HepG2 (cell line): ENCODE data around the gene LIMD2. TPM values are rescaled to one million over a fixed set of nuclear protein-coding genes. Genes with fewer than 3 reads are reported as not detected.

Experiments used
- ATAC-seq: fragments of 200-7000 bp; cut with Tn5 transposase; 3 replicates; pipeline ENCODE4 v1.9.1; 2020; ENCODE audit warnings: mild to moderate bottlenecking, moderate library complexity
- BruUV-seq: library from RNA; stranded (reverse); fragments of 400-500 nt; replicated peaks from 2 replicates; lab custom pipeline; 2021; lab: Mats Ljungman, UMichigan
- CTCF ChIA-PET: fragments of 300-600 bp; formaldehyde crosslinking; extraction: SDS; loops from one replicate; lab custom pipeline; 2021; ENCODE audit warnings: low total read pairs, inconsistent platforms, low intra/inter-chr PET ratio; lab: Yijun Ruan, JAX
- POLR2A ChIA-PET: fragments of 350-600 bp; sonication (Branson Sonifier 250); formaldehyde crosslinking; loops from one replicate; lab custom pipeline; 2020; ENCODE audit warnings: antibody characterized with exemption, inconsistent platforms; lab: Yijun Ruan, JAX
- DNase-seq: peaks from one replicate; pipeline ENCODE4 v3.0.0-alpha.2; 2015; ENCODE audit warnings: low spot score
- FAIRE-seq: peaks from 3 replicates; lab custom pipeline; 2011; peaks lifted over from hg19 to GRCh38; lab: Jason Lieb, UNC
- H2AFZ ChIP-seq: one replicate; pipeline ENCODE4 v1.6.1; 2011; ENCODE audit warnings: low read length, inconsistent platforms
- H3K27ac ChIP-seq: fragments of 300-600 bp; 3 replicates; pipeline ENCODE4 v1.8.0; 2011; ENCODE audit warnings: mixed run types, mild to moderate bottlenecking, mixed read lengths, low read length, inconsistent platforms; ENCODE audit not compliant: insufficient read depth; ENCODE audit errors: extremely low read length
- H3K27me3 ChIP-seq, 2 experiments: fragments of 200-600 bp in 1 of 2; 2 replicates in 1 of 2; 3 replicates in 1 of 2; pipeline versions ENCODE4 v1.6.0 to v1.8.0; 2011; ENCODE audit warnings: low read length in 2 of 2, mild to moderate bottlenecking in 2 of 2, moderate library complexity in 2 of 2, inconsistent platforms in 1 of 2; ENCODE audit not compliant: insufficient read depth in 2 of 2, control insufficient read depth in 1 of 2
- H3K36me3 ChIP-seq, 2 experiments: fragments of 200-600 bp in 1 of 2; replicated peaks in 1 of 2; 2 replicates in 1 of 2; 3 replicates in 1 of 2; pipeline versions ENCODE4 v1.5.1 to v1.8.0; 2011; ENCODE audit warnings: low read length in 2 of 2, inconsistent platforms in 1 of 2; ENCODE audit not compliant: insufficient read depth in 2 of 2, control insufficient read depth in 1 of 2
- H3K4me1 ChIP-seq: 2 replicates; pipeline ENCODE4 v1.5.1; 2012; ENCODE audit warnings: low read length, inconsistent platforms; ENCODE audit not compliant: insufficient read depth
- H3K4me2 ChIP-seq: 2 replicates; pipeline ENCODE4 v1.6.0; 2011; ENCODE audit warnings: low read depth, low read length, inconsistent platforms
- H3K4me3 ChIP-seq, 3 experiments: fragments of 200-600 bp in 1 of 3; sonication (generic), shearing (Covaris generic) in 1 of 3; replicated peaks in 1 of 3; 2 replicates each; pipeline ENCODE4 v1.5.1; 2011 to 2016; ENCODE audit warnings: low read length in 3 of 3, inconsistent platforms in 2 of 3, low read depth in 2 of 3, mild to moderate bottlenecking in 2 of 3, control low read depth in 1 of 3, mixed read lengths in 1 of 3; ENCODE audit not compliant: insufficient read depth in 1 of 3
- H3K79me2 ChIP-seq: one replicate; pipeline ENCODE4 v1.6.1; 2011; ENCODE audit warnings: low read length, inconsistent platforms; ENCODE audit not compliant: insufficient read depth
- H3K9ac ChIP-seq: 2 replicates; pipeline ENCODE4 v1.6.0; 2011; ENCODE audit warnings: mild to moderate bottlenecking, low read depth, low read length, inconsistent platforms; ENCODE audit not compliant: insufficient read depth
- H3K9me3 ChIP-seq: 2 replicates; pipeline ENCODE4 v1.5.1; 2012; ENCODE audit warnings: mild to moderate bottlenecking, low read length
- H4K20me1 ChIP-seq: 2 replicates; pipeline ENCODE4 v1.6.0; 2011; ENCODE audit warnings: inconsistent platforms, mild to moderate bottlenecking, low read length, moderate library complexity; ENCODE audit not compliant: insufficient read depth
- FOXA1 ChIP-seq, 2 experiments: fragments of 450-650 bp in 1 of 2; sonication (generic) in 1 of 2; formaldehyde crosslinking in 1 of 2; IDR thresholded peaks; 2 replicates each; pipeline versions ENCODE4 v1.4.0 to v1.6.1; 2016 to 2020; ENCODE audit warnings: missing genetic modification reagents in 1 of 2
- IKZF4 ChIP-seq: sonication (generic); formaldehyde crosslinking; IDR thresholded peaks from 2 replicates; pipeline ENCODE4 v1.5.1; 2020; ENCODE audit warnings: borderline replicate concordance, mild to moderate bottlenecking, low read depth, missing genetic modification reagents; ENCODE audit errors: not compliant biosample characterization
- MXI1 ChIP-seq: IDR thresholded peaks from 3 replicates; pipeline ENCODE4 v1.6.1; 2012; ENCODE audit warnings: low read depth, low read length, inconsistent platforms, borderline replicate concordance
- NR2F6 ChIP-seq, 2 experiments: IDR thresholded peaks; 2 replicates each; pipeline ENCODE4 v1.6.1; 2016; ENCODE audit warnings: antibody characterized with exemption in 1 of 2, mild to moderate bottlenecking in 1 of 2
- PAF1 ChIP-seq: IDR thresholded peaks from 2 replicates; pipeline ENCODE4 v1.6.1; 2016; ENCODE audit warnings: missing genetic modification reagents, missing compliant biosample characterization
- XBP1 ChIP-seq: sonication (generic); formaldehyde crosslinking; IDR thresholded peaks from 2 replicates; pipeline ENCODE4 v1.5.0; 2020; ENCODE audit warnings: missing genetic modification reagents
- ZHX1 ChIP-seq: sonication (generic); formaldehyde crosslinking; IDR thresholded peaks from 2 replicates; pipeline ENCODE4 v1.8.1; 2022; ENCODE audit warnings: low read depth, mild to moderate bottlenecking, missing genetic modification reagents
- ZKSCAN1 ChIP-seq: fragments of 150-350 bp; IDR thresholded peaks from 2 replicates; pipeline ENCODE4 v1.6.1; 2014; ENCODE audit warnings: low read length
- ZNF121 ChIP-seq: sonication (generic); formaldehyde crosslinking; IDR thresholded peaks from 2 replicates; pipeline ENCODE4 v1.5.0; 2020; ENCODE audit warnings: mild to moderate bottlenecking, missing genetic modification reagents
- ZNF432 ChIP-seq: sonication (generic); formaldehyde crosslinking; IDR thresholded peaks from 2 replicates; pipeline ENCODE4 v1.5.0; 2020; ENCODE audit warnings: missing genetic modification reagents, mild to moderate bottlenecking, borderline replicate concordance
- ZNF547 ChIP-seq: sonication (generic); formaldehyde crosslinking; IDR thresholded peaks from 2 replicates; pipeline ENCODE4 v1.5.1; 2020; ENCODE audit warnings: mild to moderate bottlenecking, missing genetic modification reagents
- ZNF709 ChIP-seq: sonication (generic); formaldehyde crosslinking; IDR thresholded peaks from 2 replicates; pipeline ENCODE4 v1.5.0; 2020; ENCODE audit warnings: mild to moderate bottlenecking, missing genetic modification reagents
- ZNF781 ChIP-seq: sonication (generic); formaldehyde crosslinking; IDR thresholded peaks from 2 replicates; pipeline ENCODE4 v1.5.1; 2020; ENCODE audit warnings: borderline replicate concordance, mild to moderate bottlenecking, missing genetic modification reagents; ENCODE audit errors: not compliant biosample characterization
- WGBS: methylation state at CpG from one replicate; pipeline ENCODE4 v1.1.6; 2017; ENCODE audit warnings: low lambda C conversion rate; 5-methylcytosine and 5-hydroxymethylcytosine counted together
- in situ Hi-C: cut with HindIII; loops from 2 replicates; pipeline ENCODE4 v1.10.0; 2017; ENCODE audit warnings: low pct_unique_long_range_greater_than_20kb; ENCODE audit not compliant: extremely low pct_ligation_motif_present
- intact Hi-C: fragments of 100-400 bp; cut with micrococcal nuclease; formaldehyde crosslinking; loops from one replicate; pipeline ENCODE4 v1.10.0; 2022; ENCODE audit not compliant: unreplicated experiment
- polyA plus RNA-seq, 8 experiments: library from polyadenylated mRNA; depleted of rRNA in 3 of 8; stranded (reverse) in 7 of 8; unstranded in 1 of 8; fragments of >200 nt; fragmentation: Illumina TruSeq in 4 of 8; extraction: Trizol in 4 of 8; gene quantifications; 2 replicates each; pipeline versions ENCODE4 v1.2.1 to v1.2.3, GENCODE V29; 2011 to 2016; ENCODE audit warnings: low read depth in 4 of 8, missing spikeins in 1 of 8, mixed read lengths in 1 of 8; ENCODE audit not compliant: insufficient read depth in 1 of 8
- total RNA-seq, 5 experiments: library from RNA; depleted of rRNA; stranded (reverse); fragments of >200 nt; fragmentation: Illumina TruSeq; extraction: Trizol; gene quantifications; 2 replicates each; pipeline ENCODE4 v1.2.3, GENCODE V29; 2016; ENCODE audit warnings: low read depth in 1 of 5
- TF ChIP-seq, protein P1 (sequence below): IDR thresholded peaks from 2 replicates; pipeline ENCODE4 v1.4.0; 2020; ENCODE audit warnings: mild to moderate bottlenecking, missing genetic modification reagents
- TF ChIP-seq, protein P2 (sequence below): sonication (generic); formaldehyde crosslinking; IDR thresholded peaks from 2 replicates; pipeline ENCODE4 v1.5.0; 2020; ENCODE audit warnings: missing genetic modification reagents

Gene LIMD2
- total and polyA plus RNA-seq, 2 of the 13 experiments (the other 11 are each of a cell fraction or from before 2014, with no cell fraction given) = 9.0 to 20.8 TPM

DNA sequence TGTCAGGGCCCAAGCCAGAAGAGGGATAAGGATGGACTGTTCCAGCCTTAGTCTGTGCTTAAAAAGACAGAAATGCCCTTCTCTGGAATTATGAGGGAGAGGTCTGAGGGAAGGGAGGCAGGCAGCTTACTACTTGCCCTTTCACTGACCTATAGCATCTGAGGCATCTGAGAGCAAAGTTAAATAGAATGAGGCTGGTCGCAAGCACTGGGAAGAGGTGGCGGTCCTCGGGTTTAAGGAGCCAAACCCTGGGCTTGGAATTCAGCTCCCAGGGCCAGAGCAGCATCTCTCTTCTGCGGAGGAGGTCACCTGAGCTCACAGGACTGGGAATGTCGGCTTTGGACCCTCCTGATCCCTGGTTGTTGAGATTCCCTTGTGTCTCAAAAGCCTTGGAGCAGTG lies 3.1 kb upstream of the LIMD2 start:
- no peaks in the 10 kb centered on the region for H3K27me3 ChIP-seq
- no TSS peak for BruUV-seq
- in situ Hi-C loops = no loop called here
- WGBS = 88% methylated on average over 5 of the region's 5 CpGs
- no peak for DNase-seq
- ChIA-PET CTCF (no interaction called here), POLR2A (no interaction called here)
- no peaks in the 10 kb centered on the region for H4K20me1 ChIP-seq
- intact Hi-C loops = no loop called here
- H3K36me3 ChIP-seq = peaks cover 1 to 4% of the 10 kb centered on the region in 2 experiments; a peak in 2 of 5 replicates
- no peak for FAIRE-seq
- no peaks in the 10 kb centered on the region for H3K79me2 ChIP-seq
- H3K4me3 ChIP-seq = no peak overlapping the region
- H3K9ac ChIP-seq = no peak overlapping the region
- H3K27ac ChIP-seq = no peak overlapping the region
- H2AFZ ChIP-seq = no peak overlapping the region
- no peak overlapping the region for H3K4me2 ChIP-seq
- H3K4me1 ChIP-seq = peaks cover 12% of the 10 kb centered on the region
- TF ChIP-seq ZNF547 (CRISPR knock-in tag) (no peak), ZNF709 (CRISPR knock-in tag) (no peak), MXI1 (no peak), ZNF121 (CRISPR knock-in tag) (no peak), NR2F6 (IDR thresholded peaks at IDR 0.05) (no peak), NR2F6 (CRISPR knock-in tag; IDR thresholded peaks at IDR 0.05) (no peak), ZNF781 (CRISPR knock-in tag) (no peak), ZKSCAN1 (no peak), FOXA1 (IDR thresholded peaks at IDR 0.05) (no peak), FOXA1 (CRISPR knock-in tag; IDR thresholded peaks at IDR 0.05) (no peak), PAF1 (CRISPR knock-in tag) (no peak), XBP1 (CRISPR knock-in tag) (no peak), IKZF4 (CRISPR knock-in tag) (no peak), ZNF432 (no peak), ZHX1 (no peak)
- TF ChIP-seq, protein P1, sequence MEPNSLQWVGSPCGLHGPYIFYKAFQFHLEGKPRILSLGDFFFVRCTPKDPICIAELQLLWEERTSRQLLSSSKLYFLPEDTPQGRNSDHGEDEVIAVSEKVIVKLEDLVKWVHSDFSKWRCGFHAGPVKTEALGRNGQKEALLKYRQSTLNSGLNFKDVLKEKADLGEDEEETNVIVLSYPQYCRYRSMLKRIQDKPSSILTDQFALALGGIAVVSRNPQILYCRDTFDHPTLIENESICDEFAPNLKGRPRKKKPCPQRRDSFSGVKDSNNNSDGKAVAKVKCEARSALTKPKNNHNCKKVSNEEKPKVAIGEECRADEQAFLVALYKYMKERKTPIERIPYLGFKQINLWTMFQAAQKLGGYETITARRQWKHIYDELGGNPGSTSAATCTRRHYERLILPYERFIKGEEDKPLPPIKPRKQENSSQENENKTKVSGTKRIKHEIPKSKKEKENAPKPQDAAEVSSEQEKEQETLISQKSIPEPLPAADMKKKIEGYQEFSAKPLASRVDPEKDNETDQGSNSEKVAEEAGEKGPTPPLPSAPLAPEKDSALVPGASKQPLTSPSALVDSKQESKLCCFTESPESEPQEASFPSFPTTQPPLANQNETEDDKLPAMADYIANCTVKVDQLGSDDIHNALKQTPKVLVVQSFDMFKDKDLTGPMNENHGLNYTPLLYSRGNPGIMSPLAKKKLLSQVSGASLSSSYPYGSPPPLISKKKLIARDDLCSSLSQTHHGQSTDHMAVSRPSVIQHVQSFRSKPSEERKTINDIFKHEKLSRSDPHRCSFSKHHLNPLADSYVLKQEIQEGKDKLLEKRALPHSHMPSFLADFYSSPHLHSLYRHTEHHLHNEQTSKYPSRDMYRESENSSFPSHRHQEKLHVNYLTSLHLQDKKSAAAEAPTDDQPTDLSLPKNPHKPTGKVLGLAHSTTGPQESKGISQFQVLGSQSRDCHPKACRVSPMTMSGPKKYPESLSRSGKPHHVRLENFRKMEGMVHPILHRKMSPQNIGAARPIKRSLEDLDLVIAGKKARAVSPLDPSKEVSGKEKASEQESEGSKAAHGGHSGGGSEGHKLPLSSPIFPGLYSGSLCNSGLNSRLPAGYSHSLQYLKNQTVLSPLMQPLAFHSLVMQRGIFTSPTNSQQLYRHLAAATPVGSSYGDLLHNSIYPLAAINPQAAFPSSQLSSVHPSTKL (CRISPR knock-in tag) = no peak
- TF ChIP-seq, protein P2, sequence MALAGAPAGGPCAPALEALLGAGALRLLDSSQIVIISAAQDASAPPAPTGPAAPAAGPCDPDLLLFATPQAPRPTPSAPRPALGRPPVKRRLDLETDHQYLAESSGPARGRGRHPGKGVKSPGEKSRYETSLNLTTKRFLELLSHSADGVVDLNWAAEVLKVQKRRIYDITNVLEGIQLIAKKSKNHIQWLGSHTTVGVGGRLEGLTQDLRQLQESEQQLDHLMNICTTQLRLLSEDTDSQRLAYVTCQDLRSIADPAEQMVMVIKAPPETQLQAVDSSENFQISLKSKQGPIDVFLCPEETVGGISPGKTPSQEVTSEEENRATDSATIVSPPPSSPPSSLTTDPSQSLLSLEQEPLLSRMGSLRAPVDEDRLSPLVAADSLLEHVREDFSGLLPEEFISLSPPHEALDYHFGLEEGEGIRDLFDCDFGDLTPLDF (CRISPR knock-in tag) = no peak
- no peaks in the 10 kb centered on the region for H3K9me3 ChIP-seq
- ATAC-seq = no peak
